Ishikawa (cell line): ENCODE results near the gene MAPK7.

Experiments
- CEBPB ChIP-seq: IDR thresholded peaks from 2 replicates; pipeline ENCODE4 v1.6.1; 2012
- CREB1 ChIP-seq: IDR thresholded peaks from 2 replicates; pipeline ENCODE4 v1.6.1; 2012; ENCODE audit warnings: low read depth
- EGR1 ChIP-seq: IDR thresholded peaks from 2 replicates; pipeline ENCODE4 v1.6.1; 2012
- EP300 ChIP-seq: IDR thresholded peaks from 2 replicates; pipeline ENCODE4 v1.6.1; 2012; ENCODE audit warnings: borderline replicate concordance
- FOXM1 ChIP-seq: IDR thresholded peaks from 2 replicates; pipeline ENCODE4 v1.6.1; 2012; ENCODE audit warnings: low read depth, borderline replicate concordance
- MAX ChIP-seq: IDR thresholded peaks from 2 replicates; pipeline ENCODE4 v1.6.1; 2012
- NFIC ChIP-seq: IDR thresholded peaks from 2 replicates; pipeline ENCODE4 v1.6.1; 2012
- RAD21 ChIP-seq: IDR thresholded peaks from 2 replicates; pipeline ENCODE4 v1.6.1; 2012; ENCODE audit warnings: low read depth
- TAF1 ChIP-seq: IDR thresholded peaks from 2 replicates; pipeline ENCODE4 v1.6.1; 2012; ENCODE audit warnings: low read depth, mild to moderate bottlenecking
- TCF12 ChIP-seq: IDR thresholded peaks from 2 replicates; pipeline ENCODE4 v1.6.1; 2012; ENCODE audit warnings: low read depth
- TEAD4 ChIP-seq: IDR thresholded peaks from 2 replicates; pipeline ENCODE4 v1.6.1; 2012
- USF1 ChIP-seq: IDR thresholded peaks from 2 replicates; pipeline ENCODE4 v1.6.1; 2012
- YY1 ChIP-seq: IDR thresholded peaks from 2 replicates; pipeline ENCODE4 v1.6.1; 2012; ENCODE audit warnings: low read depth
- ZBTB7A ChIP-seq: IDR thresholded peaks from 2 replicates; pipeline ENCODE4 v1.6.1; 2012; ENCODE audit warnings: low read depth
- TF ChIP-seq, protein P1 (sequence below): IDR thresholded peaks from 2 replicates; pipeline ENCODE4 v1.6.1; 2012; ENCODE audit warnings: low read depth, mild to moderate bottlenecking

MAPK7 gene

GRCh38 chr17:19338031-19338990, 40.0 kb upstream of the MAPK7 start:
- TF ChIP-seq, protein P1, sequence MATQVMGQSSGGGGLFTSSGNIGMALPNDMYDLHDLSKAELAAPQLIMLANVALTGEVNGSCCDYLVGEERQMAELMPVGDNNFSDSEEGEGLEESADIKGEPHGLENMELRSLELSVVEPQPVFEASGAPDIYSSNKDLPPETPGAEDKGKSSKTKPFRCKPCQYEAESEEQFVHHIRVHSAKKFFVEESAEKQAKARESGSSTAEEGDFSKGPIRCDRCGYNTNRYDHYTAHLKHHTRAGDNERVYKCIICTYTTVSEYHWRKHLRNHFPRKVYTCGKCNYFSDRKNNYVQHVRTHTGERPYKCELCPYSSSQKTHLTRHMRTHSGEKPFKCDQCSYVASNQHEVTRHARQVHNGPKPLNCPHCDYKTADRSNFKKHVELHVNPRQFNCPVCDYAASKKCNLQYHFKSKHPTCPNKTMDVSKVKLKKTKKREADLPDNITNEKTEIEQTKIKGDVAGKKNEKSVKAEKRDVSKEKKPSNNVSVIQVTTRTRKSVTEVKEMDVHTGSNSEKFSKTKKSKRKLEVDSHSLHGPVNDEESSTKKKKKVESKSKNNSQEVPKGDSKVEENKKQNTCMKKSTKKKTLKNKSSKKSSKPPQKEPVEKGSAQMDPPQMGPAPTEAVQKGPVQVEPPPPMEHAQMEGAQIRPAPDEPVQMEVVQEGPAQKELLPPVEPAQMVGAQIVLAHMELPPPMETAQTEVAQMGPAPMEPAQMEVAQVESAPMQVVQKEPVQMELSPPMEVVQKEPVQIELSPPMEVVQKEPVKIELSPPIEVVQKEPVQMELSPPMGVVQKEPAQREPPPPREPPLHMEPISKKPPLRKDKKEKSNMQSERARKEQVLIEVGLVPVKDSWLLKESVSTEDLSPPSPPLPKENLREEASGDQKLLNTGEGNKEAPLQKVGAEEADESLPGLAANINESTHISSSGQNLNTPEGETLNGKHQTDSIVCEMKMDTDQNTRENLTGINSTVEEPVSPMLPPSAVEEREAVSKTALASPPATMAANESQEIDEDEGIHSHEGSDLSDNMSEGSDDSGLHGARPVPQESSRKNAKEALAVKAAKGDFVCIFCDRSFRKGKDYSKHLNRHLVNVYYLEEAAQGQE: no peak
- TF ChIP-seq FOXM1 (no peak), CREB1 (no peak), RAD21 (peak; percentile 52)

DNA sequence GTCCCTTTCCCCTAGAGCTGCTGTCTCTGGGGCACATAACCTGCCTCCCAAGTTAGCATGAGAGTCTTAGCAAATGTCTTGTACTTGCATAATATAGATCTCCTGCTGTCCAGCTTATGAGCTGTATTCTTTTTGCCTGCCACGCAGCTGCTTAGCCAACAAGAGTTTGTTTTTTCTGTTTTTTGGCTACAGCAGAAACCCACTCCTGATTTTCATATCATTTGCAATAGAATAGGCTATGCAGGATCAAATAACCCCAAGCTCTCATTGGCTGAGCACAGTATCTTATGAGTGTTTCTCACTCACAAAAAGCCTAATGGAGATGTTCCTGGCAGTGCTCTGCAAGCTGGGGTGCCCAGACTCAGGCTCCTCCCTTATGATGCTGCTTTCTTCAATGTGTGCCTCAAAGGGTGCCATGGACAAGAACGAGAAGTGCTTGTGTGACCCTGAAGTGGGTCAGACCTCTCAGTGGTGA, 38.9 kb upstream of the MAPK7 start:
- TF ChIP-seq MAX: no peak
- no peak for TF ChIP-seq EGR1
- TF ChIP-seq TEAD4: no peak
- no peak for TF ChIP-seq RAD21
- no peak for TF ChIP-seq FOXM1
- TF ChIP-seq NFIC: no peak
- TF ChIP-seq ZBTB7A: no peak
- TF ChIP-seq, protein P1: no peak
- TF ChIP-seq CREB1: no peak
- TF ChIP-seq TCF12: no peak
- no peak for TF ChIP-seq YY1
- no peak for TF ChIP-seq CEBPB
- no peak for TF ChIP-seq USF1
- no peak for TF ChIP-seq EP300
- no peak for TF ChIP-seq TAF1

DNA sequence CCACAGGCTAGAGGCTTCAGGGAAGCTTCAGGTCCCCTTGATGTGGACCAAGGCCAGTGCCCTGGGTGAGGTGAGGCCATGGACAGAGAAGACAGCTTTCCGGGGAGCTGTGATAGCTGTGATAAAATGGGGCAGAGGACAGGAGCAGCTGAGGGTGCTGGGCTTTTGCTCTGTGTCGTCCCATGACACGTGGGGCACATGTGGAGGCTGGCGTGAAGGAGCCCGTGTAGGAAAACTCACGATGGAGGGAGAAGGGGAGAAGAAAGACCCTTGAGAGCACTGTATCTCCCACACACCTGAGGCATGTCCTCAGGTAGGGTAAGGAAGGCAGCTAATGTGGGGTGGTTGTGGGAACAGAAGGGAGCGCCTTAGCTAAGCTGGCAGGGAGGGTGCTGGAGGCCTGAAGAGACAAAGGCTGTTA, 37.1 kb upstream of the MAPK7 start:
- TF ChIP-seq EGR1: no peak
- no peak for TF ChIP-seq FOXM1
- no peak for TF ChIP-seq TEAD4
- TF ChIP-seq YY1: no peak
- no peak for TF ChIP-seq TCF12

- TF ChIP-seq, protein P1: no peak
- TF ChIP-seq CREB1 (no peak), RAD21 (no peak)
These were observed 36.4 kb upstream of the MAPK7 start for GRCh38 chr17:19341641-19342610.

DNA sequence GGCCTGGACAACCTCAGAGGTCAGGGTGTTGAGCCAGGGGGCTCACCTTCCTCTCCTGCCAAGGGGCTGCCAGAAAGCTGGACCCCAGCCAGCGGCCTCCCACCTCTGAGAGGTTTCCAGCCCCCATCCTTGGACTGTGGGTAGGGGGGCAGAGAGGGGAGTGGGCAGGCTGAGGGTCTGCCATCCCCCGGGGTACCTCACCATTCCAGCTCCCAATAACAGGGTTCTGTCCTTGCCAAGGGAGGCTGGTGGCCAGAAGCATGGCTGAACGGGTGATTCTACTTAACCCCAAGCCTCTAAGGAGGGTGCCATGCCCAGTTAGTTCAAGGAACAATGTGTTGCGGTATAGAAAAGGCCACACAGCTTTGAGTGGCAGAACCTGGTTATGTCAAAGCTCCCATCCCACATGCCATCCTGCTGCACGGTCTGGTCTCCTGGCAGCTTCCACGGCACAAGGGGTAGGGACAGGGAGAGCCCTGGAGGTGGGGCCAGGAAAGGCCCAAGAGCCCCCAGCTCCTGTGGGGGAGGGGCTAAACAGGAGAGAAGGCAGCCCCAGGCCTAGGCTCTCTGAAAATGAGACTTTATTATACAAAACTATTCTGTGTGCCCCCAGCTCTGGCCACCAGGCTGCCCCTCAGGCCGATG, 35.6 kb upstream of the MAPK7 start:
- no peak for TF ChIP-seq EP300
- no peak for TF ChIP-seq TCF12
- TF ChIP-seq RAD21: no peak
- TF ChIP-seq, protein P1: no peak
- no peak for TF ChIP-seq CEBPB
- TF ChIP-seq TEAD4: no peak
- TF ChIP-seq YY1: no peak
- TF ChIP-seq FOXM1: no peak
- TF ChIP-seq MAX: no peak
- no peak for TF ChIP-seq USF1
- TF ChIP-seq TAF1: no peak
